ENCODE measurements around the gene LIMS2.
A peak's percentile ranks its signal among the peaks of the same experiment; 100 is the strongest.

The LIMS2 gene

DNA sequence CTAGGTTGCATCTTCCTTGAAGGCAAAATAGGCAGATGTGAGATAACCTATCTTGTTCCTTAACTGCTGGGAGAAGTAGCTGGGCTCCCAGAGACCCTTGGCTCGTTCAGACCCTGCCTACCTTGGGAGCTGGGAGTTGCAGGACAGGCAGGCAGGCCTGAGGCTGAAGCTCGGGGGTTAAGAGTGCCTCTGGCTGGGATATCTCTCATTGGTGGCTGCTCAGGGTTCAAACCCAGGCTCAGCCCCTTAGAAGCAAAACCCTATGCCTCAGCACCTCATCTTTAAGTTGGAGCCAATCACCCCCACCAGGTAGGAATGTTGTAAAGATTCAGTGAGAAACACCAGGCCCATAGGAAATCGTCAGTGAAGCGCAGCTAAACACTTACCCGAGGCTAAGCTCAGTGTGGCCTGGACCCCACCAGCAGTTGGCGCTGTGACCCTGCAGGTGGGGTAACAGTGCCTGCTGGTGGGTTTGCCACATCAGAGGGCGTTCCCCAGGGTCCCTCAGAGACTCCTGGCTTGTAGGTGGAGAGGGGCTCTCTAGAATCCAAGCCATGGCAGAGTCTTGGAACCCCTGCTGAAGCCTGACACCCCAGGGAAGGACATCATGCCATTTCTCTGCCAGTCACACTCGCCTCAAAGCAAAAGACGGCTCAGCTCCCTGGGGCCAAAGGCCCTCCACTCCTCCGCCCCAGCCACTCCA is 84.0 kb downstream of the LIMS2 start:
- no peak overlapping the region for H2BK120ac ChIP-seq (ENCODE audit: low read depth, low read length)
- H3K9ac ChIP-seq (ENCODE audit: low read depth, low read length, poor library complexity): peak overlapping the region; percentile 50
- H3K79me1 ChIP-seq (ENCODE audit: low read depth, low read length): no peaks in the 10 kb centered on the region
- peak overlapping the region; percentile 84 for H2AFZ ChIP-seq (ENCODE audit: low read length)
- H4K91ac ChIP-seq (ENCODE audit: low read depth, low read length, poor library complexity): no peak overlapping the region
- H3K36me3 ChIP-seq (replicated peaks in 1 of 2; ENCODE audit: control insufficient read depth in 2 of 2, insufficient read depth in 2 of 2, low read length in 2 of 2): no peaks in the 10 kb centered on the region
- no peak overlapping the region for H3K18ac ChIP-seq (ENCODE audit: low read length)
- no peak overlapping the region for H2BK5ac ChIP-seq (ENCODE audit: low read length)
- no peak overlapping the region for H3K4ac ChIP-seq (ENCODE audit: low read length)
- H3K4me2 ChIP-seq (ENCODE audit: insufficient read depth, low read length, poor library complexity, severe bottlenecking): no peak overlapping the region
- no peak overlapping the region for H3K27ac ChIP-seq (replicated peaks; ENCODE audit: low read length)
- no peak overlapping the region for H2BK12ac ChIP-seq (ENCODE audit: low read length)
- no peaks in the 10 kb centered on the region for H3K27me3 ChIP-seq (ENCODE audit: control insufficient read depth in 3 of 3, insufficient read depth in 3 of 3, low read depth in 1 of 3, low read length in 3 of 3)
- no peak overlapping the region for H3K4me3 ChIP-seq (ENCODE audit: low read length in 2 of 2)
- H3K14ac ChIP-seq (ENCODE audit: low read length): no peak overlapping the region
- DNase-seq (ENCODE audit: low spot score): peak; percentile 65
- no CpG with 5 or more reads among the region's 10 CpGs for WGBS, 2 donors (ENCODE audit: extremely low coverage in 2 of 2, insufficient read length in 2 of 2, insufficient replicate concordance in 1 of 2)
- H3K23ac ChIP-seq (ENCODE audit: low read depth, low read length, poor library complexity): no peak overlapping the region
- no peak overlapping the region for H2AK5ac ChIP-seq (ENCODE audit: low read depth, low read length)
- no peak overlapping the region for H2BK15ac ChIP-seq (ENCODE audit: low read length)
- H3K4me1 ChIP-seq (ENCODE audit: control insufficient read depth in 2 of 2, insufficient read depth in 1 of 2, low read depth in 1 of 2, low read length in 2 of 2): no peaks in the 10 kb centered on the region
- H4K8ac ChIP-seq (ENCODE audit: low read depth, low read length): no peak overlapping the region
- H3K9me3 ChIP-seq (replicated peaks in 1 of 2; ENCODE audit: control insufficient read depth in 2 of 2, insufficient read depth in 1 of 2, low read depth in 1 of 2, low read length in 2 of 2): no peaks in the 10 kb centered on the region

DNA sequence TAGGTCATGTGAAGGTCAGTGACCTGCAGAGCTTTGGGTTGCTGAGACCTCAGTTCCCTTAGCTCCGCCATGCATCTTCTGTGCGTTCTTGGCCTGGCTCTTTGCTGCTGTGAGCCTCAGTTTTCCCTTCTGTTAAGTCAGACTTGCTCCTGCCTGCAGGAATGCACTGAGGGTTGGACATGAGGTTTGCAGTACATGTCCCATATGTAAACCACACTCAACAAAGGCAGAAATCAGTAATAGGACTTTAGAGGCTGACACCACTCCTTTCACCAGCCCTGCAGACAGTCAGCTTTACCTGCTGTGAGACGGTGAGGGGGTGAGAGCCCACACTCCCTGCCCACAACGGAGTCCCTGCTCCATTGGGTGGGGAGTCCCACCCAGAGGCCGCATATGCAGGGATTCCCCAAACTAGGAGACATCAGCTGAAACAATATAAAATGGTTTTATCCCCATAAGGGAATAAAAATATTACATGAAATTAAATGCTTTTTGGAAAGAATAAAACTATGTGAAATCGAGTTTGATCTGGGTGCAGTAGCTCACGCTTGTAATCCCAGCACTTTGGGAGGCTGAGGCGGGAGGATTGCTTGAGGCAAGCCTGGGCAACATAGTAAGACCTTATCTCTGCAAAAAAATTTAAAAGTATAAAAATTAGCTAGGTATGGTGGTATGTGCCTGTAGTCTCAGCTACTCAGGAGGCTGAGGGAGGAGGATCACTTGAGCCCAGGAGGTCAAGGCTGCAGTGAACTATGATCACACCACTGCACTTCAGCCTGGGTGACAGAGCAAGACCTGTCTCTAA is 84.7 kb downstream of the LIMS2 start:
- Histone ChIP-seq H3K18ac (ENCODE audit: low read length) (peak overlapping the region; percentile 27), H3K79me1 (ENCODE audit: low read depth, low read length) (no peaks in the 10 kb centered on the region), H3K4me3 (ENCODE audit: low read length in 2 of 2) (no peak overlapping the region), H2BK5ac (ENCODE audit: low read length) (no peak overlapping the region), H3K36me3 (replicated peaks in 1 of 2; ENCODE audit: control insufficient read depth in 2 of 2, insufficient read depth in 2 of 2, low read length in 2 of 2) (no peaks in the 10 kb centered on the region), H4K91ac (ENCODE audit: low read depth, low read length, poor library complexity) (no peak overlapping the region), H3K14ac (ENCODE audit: low read length) (no peak overlapping the region), H3K23ac (ENCODE audit: low read depth, low read length, poor library complexity) (no peak overlapping the region), H2AK5ac (ENCODE audit: low read depth, low read length) (peak overlapping the region; percentile 71), H2BK15ac (ENCODE audit: low read length) (no peak overlapping the region), H3K4ac (ENCODE audit: low read length) (no peak overlapping the region), H3K4me1 (ENCODE audit: control insufficient read depth in 2 of 2, insufficient read depth in 1 of 2, low read depth in 1 of 2, low read length in 2 of 2) (no peaks in the 10 kb centered on the region), H3K9ac (ENCODE audit: low read depth, low read length, poor library complexity) (no peak overlapping the region), H4K8ac (ENCODE audit: low read depth, low read length) (no peak overlapping the region), H3K9me3 (replicated peaks in 1 of 2; ENCODE audit: control insufficient read depth in 2 of 2, insufficient read depth in 1 of 2, low read depth in 1 of 2, low read length in 2 of 2) (no peaks in the 10 kb centered on the region), H2AFZ (ENCODE audit: low read length) (peak overlapping the region; percentile 84), H2BK12ac (ENCODE audit: low read length) (no peak overlapping the region), H3K27me3 (ENCODE audit: control insufficient read depth in 3 of 3, insufficient read depth in 3 of 3, low read depth in 1 of 3, low read length in 3 of 3) (no peaks in the 10 kb centered on the region), H2BK120ac (ENCODE audit: low read depth, low read length) (no peak overlapping the region), H3K4me2 (ENCODE audit: insufficient read depth, low read length, poor library complexity, severe bottlenecking) (no peak overlapping the region), H3K27ac (replicated peaks; ENCODE audit: low read length) (no peak overlapping the region)
- WGBS, 2 donors (ENCODE audit: extremely low coverage in 2 of 2, insufficient read length in 2 of 2, insufficient replicate concordance in 1 of 2): no CpG with 5 or more reads among the region's 8 CpGs
- DNase-seq (ENCODE audit: low spot score): no peak

DNA sequence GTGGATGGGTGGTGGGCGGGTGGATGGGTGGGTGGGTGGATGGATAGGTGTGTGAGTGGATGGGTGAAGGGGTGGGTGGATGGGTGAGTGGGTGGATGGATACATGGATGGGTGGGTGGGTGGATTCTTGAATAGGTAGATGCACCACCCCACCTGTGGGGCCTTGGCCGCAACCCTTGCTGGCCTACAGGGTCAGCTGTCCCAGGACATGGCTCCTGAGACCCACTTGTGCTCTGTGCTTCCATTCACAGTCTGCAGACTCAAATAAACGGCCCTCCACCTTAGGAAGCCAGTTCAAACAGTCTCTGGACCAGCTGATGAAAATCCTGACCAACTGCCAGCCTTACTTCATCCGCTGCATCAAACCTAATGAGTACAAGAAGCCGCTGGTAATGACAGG is 85.5 kb downstream of the LIMS2 start:
- Histone ChIP-seq H3K9me3 (replicated peaks in 1 of 2; ENCODE audit: control insufficient read depth in 2 of 2, insufficient read depth in 1 of 2, low read depth in 1 of 2, low read length in 2 of 2) (no peaks in the 10 kb centered on the region), H3K23ac (ENCODE audit: low read depth, low read length, poor library complexity) (no peak overlapping the region), H2AK5ac (ENCODE audit: low read depth, low read length) (peak overlapping the region; percentile 71), H2AFZ (ENCODE audit: low read length) (no peak overlapping the region), H3K4ac (ENCODE audit: low read length) (no peak overlapping the region), H2BK15ac (ENCODE audit: low read length) (no peak overlapping the region), H3K79me1 (ENCODE audit: low read depth, low read length) (no peaks in the 10 kb centered on the region), H3K18ac (ENCODE audit: low read length) (peak overlapping the region; percentile 64), H2BK120ac (ENCODE audit: low read depth, low read length) (no peak overlapping the region), H3K27ac (replicated peaks; ENCODE audit: low read length) (no peak overlapping the region), H3K4me1 (ENCODE audit: control insufficient read depth in 2 of 2, insufficient read depth in 1 of 2, low read depth in 1 of 2, low read length in 2 of 2) (no peaks in the 10 kb centered on the region), H3K4me3 (ENCODE audit: low read length in 2 of 2) (no peak overlapping the region), H2BK5ac (ENCODE audit: low read length) (no peak overlapping the region), H3K14ac (ENCODE audit: low read length) (no peak overlapping the region), H4K8ac (ENCODE audit: low read depth, low read length) (no peak overlapping the region), H3K4me2 (ENCODE audit: insufficient read depth, low read length, poor library complexity, severe bottlenecking) (no peak overlapping the region), H2BK12ac (ENCODE audit: low read length) (no peak overlapping the region), H4K91ac (ENCODE audit: low read depth, low read length, poor library complexity) (no peak overlapping the region), H3K36me3 (replicated peaks in 1 of 2; ENCODE audit: control insufficient read depth in 2 of 2, insufficient read depth in 2 of 2, low read length in 2 of 2) (no peaks in the 10 kb centered on the region), H3K27me3 (ENCODE audit: control insufficient read depth in 3 of 3, insufficient read depth in 3 of 3, low read depth in 1 of 3, low read length in 3 of 3) (no peaks in the 10 kb centered on the region), H3K9ac (ENCODE audit: low read depth, low read length, poor library complexity) (no peak overlapping the region)
- no peak for DNase-seq (ENCODE audit: low spot score)
- no CpG with 5 or more reads among the region's 5 CpGs for WGBS, 2 donors (ENCODE audit: extremely low coverage in 2 of 2, insufficient read length in 2 of 2, insufficient replicate concordance in 1 of 2)

DNA sequence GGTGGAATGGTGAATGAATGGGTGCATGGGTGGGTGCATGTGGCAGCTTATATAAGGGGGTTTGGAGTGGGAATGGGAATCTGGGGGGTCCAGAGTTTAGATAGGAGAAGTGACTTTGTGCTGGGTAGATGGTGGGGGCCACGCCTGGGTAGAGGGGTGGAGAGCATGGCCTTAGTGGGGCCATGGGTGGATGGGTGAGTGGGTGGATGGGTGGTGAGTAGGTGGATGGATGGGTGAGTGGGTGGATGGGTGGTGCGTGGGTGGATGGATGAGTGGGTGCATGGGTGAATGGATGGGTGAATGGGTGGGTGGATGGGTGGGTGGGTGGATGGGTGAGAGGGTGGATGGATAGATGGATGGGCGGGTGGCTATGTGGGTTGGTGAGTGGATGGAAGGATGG is 86.0 kb downstream of the LIMS2 start:
- Histone ChIP-seq H4K8ac (ENCODE audit: low read depth, low read length) (no peak overlapping the region), H2BK120ac (ENCODE audit: low read depth, low read length) (no peak overlapping the region), H3K9me3 (replicated peaks in 1 of 2; ENCODE audit: control insufficient read depth in 2 of 2, insufficient read depth in 1 of 2, low read depth in 1 of 2, low read length in 2 of 2) (no peaks in the 10 kb centered on the region), H3K4me2 (ENCODE audit: insufficient read depth, low read length, poor library complexity, severe bottlenecking) (no peak overlapping the region), H2AK5ac (ENCODE audit: low read depth, low read length) (no peak overlapping the region), H3K36me3 (replicated peaks in 1 of 2; ENCODE audit: control insufficient read depth in 2 of 2, insufficient read depth in 2 of 2, low read length in 2 of 2) (no peaks in the 10 kb centered on the region), H3K4me3 (ENCODE audit: low read length in 2 of 2) (no peak overlapping the region), H2AFZ (ENCODE audit: low read length) (no peak overlapping the region), H3K9ac (ENCODE audit: low read depth, low read length, poor library complexity) (no peak overlapping the region), H2BK5ac (ENCODE audit: low read length) (no peak overlapping the region), H3K4me1 (ENCODE audit: control insufficient read depth in 2 of 2, insufficient read depth in 1 of 2, low read depth in 1 of 2, low read length in 2 of 2) (no peaks in the 10 kb centered on the region), H3K27ac (replicated peaks; ENCODE audit: low read length) (no peak overlapping the region), H3K27me3 (ENCODE audit: control insufficient read depth in 3 of 3, insufficient read depth in 3 of 3, low read depth in 1 of 3, low read length in 3 of 3) (peaks cover 0 to 4% (median 0%) of the 10 kb centered on the region in 3 experiments), H3K79me1 (ENCODE audit: low read depth, low read length) (no peaks in the 10 kb centered on the region), H3K23ac (ENCODE audit: low read depth, low read length, poor library complexity) (no peak overlapping the region), H2BK12ac (ENCODE audit: low read length) (no peak overlapping the region), H3K14ac (ENCODE audit: low read length) (no peak overlapping the region), H3K4ac (ENCODE audit: low read length) (no peak overlapping the region), H2BK15ac (ENCODE audit: low read length) (no peak overlapping the region), H4K91ac (ENCODE audit: low read depth, low read length, poor library complexity) (no peak overlapping the region), H3K18ac (ENCODE audit: low read length) (no peak overlapping the region)
- no CpG with 5 or more reads among the region's 3 CpGs for WGBS, 2 donors (ENCODE audit: extremely low coverage in 2 of 2, insufficient read length in 2 of 2, insufficient replicate concordance in 1 of 2)
- no peak for DNase-seq (ENCODE audit: low spot score)

Data from neuronal stem cell (in vitro differentiated cells).